Measurements from ENCODE around the gene MESP1.

Gene MESP1

DNA sequence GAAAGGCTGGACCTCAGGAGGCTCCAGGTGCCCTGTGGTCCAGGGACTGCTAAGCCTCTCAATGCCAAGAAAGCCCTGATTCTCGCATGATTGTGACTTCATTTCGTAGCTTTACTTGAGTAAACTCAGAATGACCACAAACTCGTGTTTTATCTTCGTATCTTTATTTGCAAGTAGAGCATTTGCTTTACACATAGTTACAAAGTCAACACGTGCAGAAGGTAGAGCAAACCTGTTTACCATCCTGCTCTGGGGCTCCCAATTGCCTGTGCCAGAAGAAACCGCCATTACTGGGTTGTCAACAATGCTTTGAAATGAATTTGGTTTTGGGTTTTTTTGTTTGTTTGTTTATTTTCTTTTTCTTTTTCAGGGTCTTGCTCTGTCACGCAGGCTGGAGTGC is 5.8 kb upstream of the MESP1 start:
- DNase-seq, result no peak

DNA sequence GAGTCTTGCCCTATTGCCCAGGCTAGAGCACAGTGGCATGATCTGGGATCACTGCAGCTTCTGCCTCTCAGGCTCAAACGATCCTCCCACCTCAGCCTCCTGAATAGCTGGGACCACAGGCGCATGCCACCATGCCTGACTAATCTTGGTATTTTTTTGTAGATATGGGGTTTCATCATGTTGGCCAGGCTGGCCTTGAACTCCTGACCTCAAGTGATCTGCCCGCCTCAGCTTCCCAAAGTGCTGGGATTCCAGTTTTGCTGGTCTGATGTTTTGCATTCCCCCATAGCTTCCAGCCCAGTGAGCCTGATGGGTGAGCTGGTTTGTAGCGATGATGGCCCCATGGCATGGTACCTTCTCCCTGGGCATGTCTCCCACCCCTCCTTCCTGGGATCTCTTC is 4.7 kb upstream of the MESP1 start:
- DNase-seq, result no peak

DNA sequence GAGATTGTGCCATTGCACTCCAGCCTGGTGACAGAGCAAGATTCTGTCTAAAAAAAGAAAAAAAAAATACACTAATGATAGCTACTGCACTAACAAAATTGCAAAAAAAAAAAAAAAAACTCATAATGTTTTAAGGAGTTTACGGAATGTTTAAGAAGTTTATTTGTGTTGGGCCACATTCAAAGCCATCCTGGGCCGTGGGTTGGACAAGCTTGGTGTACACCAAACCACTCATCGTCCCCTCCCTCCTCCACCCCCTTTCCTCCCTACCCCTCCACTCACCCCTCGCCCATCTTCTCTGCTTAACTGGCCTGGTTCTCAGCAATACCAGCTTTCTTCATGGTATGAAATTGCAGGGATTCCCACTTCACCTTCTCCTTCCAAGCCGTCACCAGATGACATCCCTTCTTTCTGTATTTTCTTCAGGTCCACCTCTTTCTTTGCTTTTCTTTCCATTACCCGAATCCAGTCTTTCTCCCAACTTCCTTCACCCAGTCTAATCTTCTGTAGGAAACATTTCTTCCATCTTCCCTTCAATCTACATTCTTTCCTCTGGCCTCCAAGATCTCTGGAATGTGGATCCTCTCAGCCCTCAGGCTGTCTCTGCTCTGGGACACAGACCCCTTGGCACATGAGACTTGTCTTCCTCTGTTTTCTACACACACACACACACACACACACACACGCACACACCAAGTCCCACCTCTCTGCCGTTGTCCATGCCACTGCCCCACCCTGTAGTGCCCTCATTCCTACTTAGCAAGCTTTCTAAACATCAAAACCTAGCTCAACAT is 3.5 kb upstream of the MESP1 start:
- DNase-seq, result no peak

DNA sequence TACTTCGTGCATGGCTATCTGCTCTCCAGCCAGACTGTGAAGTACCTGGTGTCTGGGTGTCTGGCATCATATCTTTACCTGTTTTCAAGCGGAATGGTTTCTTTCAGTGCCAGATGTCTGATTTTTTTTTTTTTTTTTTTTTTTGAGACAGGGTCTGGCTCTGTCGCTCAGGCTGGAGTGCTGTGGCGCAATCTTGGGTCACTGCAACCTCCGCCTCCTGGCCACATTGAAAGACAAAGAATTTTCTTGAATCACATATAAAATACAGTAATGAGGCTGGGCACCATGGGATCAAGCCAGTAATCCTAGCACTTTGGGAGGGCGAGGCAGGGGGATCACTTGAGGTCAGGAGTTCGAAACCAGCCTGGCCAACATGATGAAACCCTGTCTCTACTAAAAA is 2.8 kb upstream of the MESP1 start:
- no peak for DNase-seq

DNA sequence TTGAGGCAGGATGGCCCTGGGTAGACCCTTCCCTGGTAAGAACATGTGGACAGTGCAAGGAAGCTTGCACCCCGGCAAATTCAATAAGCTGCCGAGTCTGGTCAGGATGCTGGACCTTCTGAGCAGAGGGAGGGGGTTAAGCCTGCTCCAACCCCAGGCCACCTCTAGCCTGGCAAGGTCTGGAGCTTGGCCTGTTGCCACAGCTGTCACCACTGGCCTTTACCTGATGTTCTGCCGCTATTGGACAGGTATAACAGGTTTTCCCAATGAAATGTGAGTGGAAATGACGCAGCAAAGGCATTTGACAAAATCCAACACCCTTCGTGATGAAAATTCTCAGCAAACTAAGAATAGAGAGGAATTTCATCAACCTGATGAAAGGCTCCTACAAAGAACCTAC is 699 bp upstream of the MESP1 start:
- no peak for DNase-seq

DNA sequence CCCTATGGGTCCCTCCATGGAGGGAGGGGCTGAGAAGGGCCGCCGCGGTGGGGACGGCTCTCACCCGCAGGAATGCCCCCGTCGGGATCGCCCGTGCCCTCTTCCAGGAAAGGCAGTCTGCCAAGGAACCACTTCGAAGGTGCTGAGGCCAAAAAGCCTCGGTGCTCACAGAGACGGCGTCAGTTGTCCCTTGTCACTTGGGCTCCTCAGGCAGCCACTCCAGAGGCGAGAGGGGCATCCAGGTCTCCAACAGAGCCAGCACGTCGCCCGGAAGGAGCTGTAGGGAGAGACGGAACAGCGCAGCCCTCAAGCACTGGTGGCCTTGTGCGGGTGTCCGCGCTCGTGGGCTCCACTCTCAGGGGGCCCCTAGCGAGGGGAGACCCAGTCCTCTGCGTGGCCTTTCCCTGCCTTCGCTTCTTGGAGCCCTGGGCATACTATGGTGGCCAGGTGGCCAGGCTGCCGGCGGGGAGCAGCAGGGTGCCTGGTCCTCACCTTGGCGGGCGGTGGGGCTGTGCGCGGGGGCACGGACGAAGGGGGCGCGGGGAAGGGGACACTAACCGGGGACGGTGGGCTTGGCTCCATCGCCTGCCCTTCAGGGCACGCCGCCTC is 994 bp downstream of the MESP1 start:
- no peak for DNase-seq

DNA sequence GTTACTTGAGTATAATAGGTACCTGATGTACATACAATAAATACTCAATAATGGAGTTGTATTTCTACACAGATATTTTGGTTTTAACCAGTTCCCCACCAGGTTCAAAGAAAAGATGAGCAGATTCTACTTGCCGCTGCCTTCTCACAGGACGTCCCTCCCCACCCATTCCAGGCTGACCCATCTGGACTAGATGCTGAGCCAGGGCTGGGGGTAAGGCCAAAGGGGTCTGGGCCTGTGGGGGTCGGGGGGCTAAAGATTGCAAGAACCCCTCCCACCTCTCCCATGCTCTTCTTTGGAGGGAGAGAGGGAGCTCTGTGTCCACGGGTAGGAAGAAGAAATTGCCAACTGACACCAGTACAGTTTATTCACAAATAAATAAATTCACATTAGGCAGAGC is 1.5 kb downstream of the MESP1 start:
- DNase-seq, result no peak

DNA sequence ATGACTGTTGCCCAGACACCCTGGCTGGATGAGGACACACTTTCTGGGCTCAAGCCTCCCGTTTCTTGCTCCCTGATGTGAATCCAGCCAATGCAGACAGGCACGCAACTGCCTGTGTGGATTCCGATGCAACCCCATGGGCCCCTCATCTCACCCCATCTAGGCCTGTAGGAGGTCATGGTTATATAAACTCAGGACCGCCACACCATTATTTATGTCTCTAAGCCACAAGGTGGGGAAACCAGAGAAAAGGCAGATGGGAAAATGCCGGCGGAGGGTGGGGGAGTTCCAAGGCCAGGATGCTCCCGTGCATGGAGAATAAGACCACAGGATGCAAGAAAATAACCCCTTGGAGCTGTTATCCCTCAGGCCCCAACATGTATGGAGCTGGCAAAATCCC is 2.0 kb downstream of the MESP1 start:
- DNase-seq, result no peak

DNA sequence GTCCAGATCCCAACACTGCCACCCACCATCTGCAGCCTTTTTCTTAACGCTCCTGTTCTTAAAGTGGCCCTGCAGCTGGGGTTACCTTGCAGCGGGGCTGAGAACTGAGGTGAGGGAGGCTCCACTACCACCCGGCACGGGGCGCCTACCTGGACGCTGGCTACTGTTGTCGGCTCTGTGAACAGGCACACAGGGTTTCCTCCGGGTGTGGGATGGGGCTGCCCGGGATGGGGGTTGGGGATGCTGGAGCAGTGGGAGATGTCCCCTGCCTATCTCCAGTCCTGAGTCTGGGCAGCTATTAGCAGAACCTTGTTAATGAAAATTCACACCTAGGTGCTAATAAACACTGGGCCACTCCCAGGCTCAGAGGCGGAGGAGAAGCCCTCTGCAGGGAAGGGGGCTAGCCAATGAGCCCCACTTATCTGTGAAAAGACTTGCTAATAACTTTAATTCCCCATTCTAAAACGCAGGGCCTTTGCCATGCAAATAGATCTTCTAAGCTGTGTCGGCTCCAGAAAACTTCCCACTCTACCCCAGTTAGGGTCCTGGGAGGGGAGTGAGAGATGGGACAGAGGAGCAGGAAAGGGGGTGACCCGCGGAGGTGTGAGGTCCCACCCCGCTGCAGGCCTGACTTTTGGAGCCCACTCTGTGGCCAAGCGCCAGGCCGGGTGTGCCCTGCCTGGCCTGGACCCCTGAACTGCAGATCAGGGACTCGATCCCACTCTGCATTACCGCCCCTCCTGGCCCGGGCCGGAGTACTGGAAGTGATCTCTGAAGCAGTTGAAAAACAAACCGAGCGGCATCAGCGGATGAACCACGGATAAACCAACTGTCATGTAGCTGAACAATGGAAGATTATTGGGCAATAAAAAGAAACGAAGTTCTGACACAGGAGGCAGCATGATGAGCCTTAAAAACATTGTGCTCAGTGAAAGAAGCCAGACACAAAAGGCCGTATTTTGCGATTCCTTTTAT is 3.1 kb downstream of the MESP1 start:
- DNase-seq, result no peak

DNA sequence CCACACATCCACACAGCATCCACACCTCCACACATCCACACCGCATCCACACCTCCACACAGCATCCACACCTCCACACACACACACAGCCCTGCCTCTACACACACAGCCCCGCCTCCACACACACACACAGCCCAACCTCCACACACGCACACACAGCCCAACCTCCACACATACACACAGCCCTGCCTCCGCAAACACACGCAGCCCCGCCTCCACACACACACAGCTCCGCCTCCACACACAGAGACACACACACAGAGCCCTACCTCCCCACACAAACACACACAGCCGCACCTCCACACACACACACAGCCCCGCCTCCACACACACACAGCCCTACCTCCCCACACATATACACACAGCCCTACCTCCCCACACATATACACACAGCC is 4.7 kb downstream of the MESP1 start:
- DNase-seq, result no peak

DNA sequence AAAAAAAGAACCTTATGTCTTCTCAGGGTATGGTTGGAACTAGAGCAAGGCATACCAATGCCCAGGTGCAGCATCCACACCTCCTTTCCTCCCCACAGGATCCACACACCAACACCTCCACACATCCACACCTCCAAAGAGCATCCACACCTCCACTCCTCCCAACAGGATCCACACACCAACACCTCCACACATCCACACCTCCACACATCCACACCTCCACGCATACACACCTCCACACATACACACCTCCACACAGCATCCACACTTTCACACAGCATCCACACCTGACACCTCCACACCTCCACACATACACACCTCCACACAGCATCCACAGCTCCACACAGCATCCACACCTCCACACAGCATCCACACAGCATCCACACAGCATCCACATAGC is 5.3 kb downstream of the MESP1 start:
- no peak for DNase-seq

DNA sequence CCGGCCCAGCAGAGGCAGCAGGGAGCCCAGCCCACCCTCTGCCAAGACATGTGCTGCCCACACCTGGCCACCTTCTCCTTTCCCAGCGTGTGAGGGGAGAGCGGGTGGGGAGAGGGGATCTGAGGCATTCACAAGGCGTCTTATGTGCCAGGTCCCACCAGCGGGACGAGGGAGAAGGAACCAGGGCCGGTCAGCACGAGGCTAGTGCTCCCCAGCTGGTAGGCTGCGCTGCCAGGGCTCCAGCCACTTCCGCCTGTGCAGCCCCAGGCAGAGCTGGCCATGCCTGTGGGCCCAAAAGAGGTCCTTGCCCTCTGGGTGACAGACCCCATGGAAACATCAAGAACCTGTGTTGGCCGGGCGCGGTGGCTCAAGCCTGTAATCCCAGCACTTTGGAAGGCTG is 5.9 kb downstream of the MESP1 start:
- no peak for DNase-seq

DNA sequence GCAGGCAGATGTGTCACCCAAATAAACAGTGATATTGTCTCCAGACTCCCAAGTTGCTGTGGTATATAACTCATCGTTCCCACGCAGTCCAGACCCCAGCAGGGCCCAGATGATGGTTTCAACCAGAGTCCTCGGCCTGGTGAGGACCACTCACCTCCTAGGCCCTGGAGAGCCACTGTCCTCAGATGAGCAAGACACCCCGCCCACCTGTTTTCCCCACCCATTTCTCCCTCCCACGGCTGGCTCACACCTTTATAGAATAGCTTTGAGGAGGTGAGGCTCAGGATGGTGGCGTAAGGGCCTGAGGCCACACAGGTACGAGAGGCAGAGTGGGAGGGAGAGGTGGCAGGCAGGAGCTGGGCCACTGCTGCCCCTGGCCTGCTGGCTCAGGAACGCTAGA is 7.5 kb downstream of the MESP1 start:
- DNase-seq, result no peak

DNA sequence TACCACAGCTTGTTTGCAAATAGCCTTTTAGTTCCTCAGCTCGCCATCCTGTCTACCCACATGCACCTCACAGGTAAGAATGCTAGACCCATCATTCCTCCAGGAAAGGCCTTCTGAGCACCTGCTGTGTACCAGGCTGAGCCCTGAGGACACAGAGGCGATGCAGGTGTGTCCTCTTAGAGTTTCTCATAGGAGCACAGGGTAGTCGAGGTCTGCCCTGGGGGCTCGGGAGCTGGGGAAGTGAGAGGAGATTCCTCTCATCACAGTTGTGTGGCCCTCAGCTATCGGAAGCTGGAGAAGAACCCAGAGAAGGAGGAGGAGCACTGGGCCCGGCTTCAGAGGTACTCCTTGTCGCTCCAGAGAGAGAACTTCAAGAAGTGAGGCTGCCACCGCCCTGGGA is 8.0 kb downstream of the MESP1 start:
- DNase-seq, result no peak

DNA sequence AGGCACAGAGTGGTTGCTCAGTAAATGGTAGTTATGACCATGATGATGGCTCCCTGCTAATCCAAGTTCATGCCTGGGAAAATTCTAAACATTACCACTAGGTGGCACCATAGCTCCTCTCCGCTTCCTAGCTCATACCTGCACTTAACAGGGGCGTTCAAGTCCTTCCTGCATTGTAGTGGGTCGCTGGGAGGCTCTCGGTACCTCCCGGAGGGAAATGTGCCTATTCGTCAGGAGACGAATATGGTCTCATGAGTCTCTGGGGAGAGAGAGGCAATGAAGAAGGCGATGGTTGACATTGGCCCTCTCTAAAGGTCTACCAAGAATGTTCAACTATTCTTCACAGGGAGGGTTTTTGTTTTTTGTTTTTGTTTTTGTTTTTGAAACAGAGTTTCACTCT is 10.9 kb downstream of the MESP1 start:
- peak; percentile 35 for DNase-seq

DNA sequence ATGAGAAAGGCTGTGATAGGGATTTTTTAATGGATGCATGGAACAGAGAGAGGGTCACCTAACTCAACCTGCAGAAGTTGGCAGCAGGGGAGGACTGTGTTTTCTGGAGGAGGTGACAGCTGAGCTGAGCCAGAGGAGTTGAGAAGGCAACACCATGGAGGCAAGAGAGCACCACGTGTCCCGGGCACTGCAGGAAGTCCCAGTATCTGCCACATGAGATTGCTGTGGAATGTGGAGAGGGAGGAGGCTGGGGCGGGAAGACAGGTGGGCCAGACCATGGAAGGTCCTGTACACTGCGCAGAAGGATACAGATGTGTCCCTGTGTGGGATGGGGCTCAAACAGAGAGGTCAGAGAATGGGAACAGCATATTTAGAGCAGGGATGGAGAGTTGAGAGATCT is 15.3 kb downstream of the MESP1 start:
- no peak for DNase-seq

DNA sequence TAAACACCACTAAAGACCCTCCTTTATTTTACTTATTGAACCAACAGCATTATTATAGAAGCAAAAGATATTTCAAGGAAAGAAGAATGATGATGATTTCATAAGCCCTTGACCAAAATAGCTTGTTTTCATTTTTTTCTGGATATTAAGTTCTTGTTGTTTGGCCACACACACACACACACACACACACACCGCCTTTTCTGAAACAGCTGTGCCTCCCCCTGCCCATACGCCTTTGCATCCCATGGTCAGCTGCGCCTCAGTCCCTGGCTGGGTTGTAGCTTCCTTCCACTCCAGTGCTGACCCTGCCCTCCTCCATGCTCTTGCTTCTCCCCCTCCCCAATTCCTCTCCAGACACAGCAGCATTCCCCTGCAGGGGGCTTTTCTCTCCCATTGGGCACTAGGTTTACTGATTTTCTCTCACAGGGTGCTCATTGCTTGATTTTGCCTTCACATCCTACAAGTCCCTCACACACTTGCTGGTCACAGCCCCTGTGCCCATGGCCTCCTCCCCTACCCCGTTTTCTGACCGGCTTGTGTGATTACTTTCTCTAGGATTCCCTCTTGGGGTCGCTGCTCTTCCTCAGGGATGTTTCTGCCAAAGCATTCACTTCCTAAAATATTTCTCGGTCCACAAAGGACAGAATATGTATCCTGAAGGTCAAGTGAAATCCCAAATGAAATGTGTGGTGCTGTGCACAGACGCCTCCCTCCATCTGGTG is 18.4 kb downstream of the MESP1 start:
- DNase-seq, result no peak

DNA sequence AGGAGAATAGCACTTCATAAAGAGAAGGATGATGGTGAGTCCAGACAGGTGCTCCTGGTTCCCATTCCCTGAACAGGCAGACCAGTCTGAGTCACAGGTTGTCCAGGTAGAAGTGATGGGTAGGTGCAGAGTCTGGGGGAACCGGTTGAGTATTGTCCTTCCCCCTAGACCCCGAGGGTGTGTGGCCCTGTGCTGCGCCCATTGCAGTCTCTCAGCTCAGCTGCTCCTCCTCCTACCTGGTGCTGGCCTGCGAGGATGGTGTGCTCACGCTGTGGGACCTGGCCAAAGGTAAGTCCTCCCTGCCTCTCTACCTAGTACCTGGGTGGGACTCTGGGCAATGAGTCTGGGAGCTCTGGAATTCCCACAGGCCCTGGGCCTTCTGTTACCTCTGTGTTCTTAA is 19.8 kb downstream of the MESP1 start:
- DNase-seq, result no peak

DNA sequence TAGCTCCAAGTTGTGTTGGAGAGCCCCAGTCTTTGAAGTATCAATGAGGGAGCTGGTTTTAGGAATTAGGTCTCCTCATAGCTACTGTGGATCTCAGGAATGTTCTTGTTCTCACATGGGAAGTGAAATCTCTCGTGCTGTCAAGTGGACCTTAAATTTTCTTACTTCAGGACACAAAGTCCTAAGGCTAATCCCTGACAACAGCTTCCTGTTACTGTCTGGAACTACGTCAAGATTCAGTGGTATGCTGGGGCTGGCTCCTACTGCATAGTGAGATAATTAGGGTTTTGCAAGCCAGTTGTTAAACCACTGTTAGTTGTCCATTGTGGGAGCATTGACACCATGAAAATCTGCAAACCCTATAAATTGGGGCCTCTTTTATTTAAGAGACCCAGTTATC is 22.8 kb downstream of the MESP1 start:
- DNase-seq, result no peak

DNA sequence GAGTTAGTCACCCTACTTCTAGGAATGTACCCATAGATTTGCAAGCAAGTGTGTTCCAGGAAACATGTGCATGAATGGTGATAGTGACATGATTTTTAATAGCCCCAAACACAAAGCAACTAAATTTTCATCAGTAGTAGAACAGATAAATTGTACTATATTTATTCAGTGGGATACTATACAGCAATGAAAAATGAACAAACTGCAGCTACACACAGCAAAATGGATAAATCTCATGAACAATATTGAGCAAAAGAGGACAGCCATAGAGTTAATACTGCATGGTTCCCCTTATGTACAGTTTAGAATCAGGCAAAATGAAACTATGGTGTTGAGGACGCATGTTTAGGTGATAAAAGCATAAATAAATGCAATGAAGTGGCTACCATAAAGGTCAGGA is 26.0 kb downstream of the MESP1 start:
- DNase-seq, result no peak

DNA sequence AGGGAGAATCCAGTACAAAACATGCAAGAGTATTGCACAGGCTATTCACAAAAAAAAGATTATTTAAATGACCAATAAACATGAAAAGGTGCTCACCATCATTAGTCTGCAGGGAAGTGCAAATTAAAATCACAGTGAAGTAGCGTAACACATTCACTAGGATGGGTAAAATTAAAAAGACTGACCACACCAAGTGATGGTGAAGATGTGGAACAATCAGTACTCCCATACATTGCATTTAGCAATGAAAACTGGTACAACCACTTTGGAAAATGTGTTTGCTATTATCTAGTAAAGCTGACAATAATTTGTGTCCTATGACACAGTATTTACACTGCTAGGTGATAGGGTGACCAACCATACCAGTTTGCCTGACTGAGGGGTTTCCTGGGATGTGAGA is 26.4 kb downstream of the MESP1 start:
- DNase-seq, result no peak

DNA sequence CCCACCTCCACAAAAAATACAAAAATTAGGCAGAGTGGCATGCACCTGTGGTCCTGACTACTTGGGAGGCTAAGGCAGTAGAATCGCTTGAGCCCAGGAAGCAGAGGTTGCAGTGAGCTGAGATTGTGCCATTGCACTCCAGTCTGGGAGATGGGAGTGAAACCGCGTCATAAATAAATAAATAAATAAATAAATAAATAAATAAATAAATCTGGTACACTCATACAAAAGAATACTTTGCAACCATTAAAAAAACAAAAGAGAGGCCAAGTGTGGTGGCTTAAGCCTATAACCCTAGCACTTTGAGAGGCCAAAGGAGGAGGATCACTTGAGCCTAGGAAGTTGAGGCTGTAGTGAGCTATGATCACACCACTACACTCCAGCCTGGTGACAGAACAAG is 28.0 kb downstream of the MESP1 start:
- DNase-seq, result no peak

DNA sequence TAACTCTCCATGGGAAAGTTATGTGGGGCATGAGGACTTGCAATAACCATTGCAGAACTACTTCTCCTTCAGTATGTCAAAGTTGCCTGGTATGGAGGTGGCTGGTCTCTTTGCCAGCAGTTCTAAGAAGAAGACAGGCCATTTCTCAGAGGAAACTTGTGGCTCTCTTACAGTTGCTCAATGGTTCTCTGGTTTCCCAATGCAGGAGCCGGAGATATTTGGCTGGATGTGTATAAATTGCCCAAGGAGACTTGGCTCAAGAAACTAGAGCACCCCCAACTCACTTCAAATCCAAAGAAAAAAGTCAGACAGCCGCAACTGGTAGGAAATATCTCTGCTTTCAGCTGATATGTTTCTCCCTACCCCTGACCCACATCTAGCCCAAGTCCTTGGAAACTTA is 36.3 kb downstream of the MESP1 start:
- no peak for DNase-seq
